ENCODE measurements around the gene VAT1L. TPM values are rescaled to one million over a fixed set of nuclear protein-coding genes. Genes with fewer than 3 reads are reported as not detected.

VAT1L gene
- total RNA-seq, 1 experiment from 2014 or later = 0.10 TPM

GRCh38 chr16:77989846-77990245, 201.5 kb downstream of the VAT1L start:
- Histone ChIP-seq H3K9ac (ENCODE audit: low read length) (no peak overlapping the region), H4K20me1 (ENCODE audit: insufficient read depth) (no peaks in the 10 kb centered on the region), H3K4me1 (ENCODE audit: control insufficient read depth in 1 of 2, insufficient read depth in 2 of 2, low read length in 2 of 2) (peaks cover 0 to 7% of the 10 kb centered on the region in 2 experiments; a peak in 2 of 4 replicates), H3K4me2 (ENCODE audit: low read length) (no peak overlapping the region), H2AFZ (ENCODE audit: low read depth, low read length, poor library complexity, severe bottlenecking) (no peak overlapping the region), H3K9me2 (ENCODE audit: insufficient read depth) (no peaks in the 10 kb centered on the region), H3K27me3 (ENCODE audit: insufficient read depth, low read length) (peaks cover 14% of the 10 kb centered on the region), H3K27ac (ENCODE audit: low read depth, low read length) (no peak overlapping the region), H3K4me3 (replicated peaks in 1 of 2; ENCODE audit: low read depth in 1 of 2, low read length in 2 of 2) (no peak overlapping the region), H3K9me3 (ENCODE audit: control insufficient read depth in 1 of 2, insufficient read depth in 1 of 2, low read depth in 1 of 2, low read length in 2 of 2) (no peaks in the 10 kb centered on the region), H3K36me3 (ENCODE audit: control insufficient read depth in 1 of 2, insufficient read depth in 2 of 2, low read length in 2 of 2) (no peaks in the 10 kb centered on the region), H3K79me2 (ENCODE audit: insufficient read depth, low read length) (no peaks in the 10 kb centered on the region)
- intact Hi-C loops (cut with micrococcal nuclease) = no loop called here
- TF ChIP-seq SP1 (IDR thresholded peaks at IDR 0.05; ENCODE audit: low read depth) = no peak
- no peak for TF ChIP-seq MAX (IDR thresholded peaks at IDR 0.05)
- no peak for TF ChIP-seq TCF7L2 (IDR thresholded peaks at IDR 0.05; ENCODE audit: borderline replicate concordance, extremely low read depth, insufficient read depth, insufficient read length)
- TF ChIP-seq EZH2 (IDR thresholded peaks at IDR 0.05) = no peak
- ChIA-PET RAD21 (ENCODE audit: low non-redundant PET in 1 of 2, low total read pairs in 2 of 2, uncharacterized antibody in 2 of 2, unreplicated experiment in 2 of 2) (no interaction called here), POLR2A (no interaction called here), CTCF (interaction anchor here (0.6 kb wide), 1 partner anchor 315 kb away, joined by 3 read pairs; no protein-coding TSS in a partner anchor)
- DNase-seq (ENCODE audit: low read depth, low spot score) (no peak), ATAC-seq (no peak)
- BruUV-seq (replicated peaks) = no TSS peak

- H3K36me3 ChIP-seq (ENCODE audit: control insufficient read depth in 1 of 2, insufficient read depth in 2 of 2, low read length in 2 of 2) = no peaks in the 10 kb centered on the region
- intact Hi-C loops (cut with micrococcal nuclease) = no loop called here
- no TSS peak for BruUV-seq (replicated peaks)
- POLR2A ChIA-PET = no interaction called here
- no peaks in the 10 kb centered on the region for H3K79me2 ChIP-seq (ENCODE audit: insufficient read depth, low read length)
- ATAC-seq (no peak), DNase-seq (ENCODE audit: low read depth, low spot score) (no peak)
- no peak overlapping the region for H3K9ac ChIP-seq (ENCODE audit: low read length)
- H3K4me1 ChIP-seq (ENCODE audit: control insufficient read depth in 1 of 2, insufficient read depth in 2 of 2, low read length in 2 of 2) = peaks cover 0 to 7% of the 10 kb centered on the region in 2 experiments; a peak in 2 of 4 replicates
- H3K27ac ChIP-seq (ENCODE audit: low read depth, low read length) = no peak overlapping the region
- no peak overlapping the region for H3K4me3 ChIP-seq (replicated peaks in 1 of 2; ENCODE audit: low read depth in 1 of 2, low read length in 2 of 2)
- TF ChIP-seq SP1 (IDR thresholded peaks at IDR 0.05; ENCODE audit: low read depth) (no peak), ATF3 (IDR thresholded peaks at IDR 0.05) (no peak), EGR1 (IDR thresholded peaks at IDR 0.05; ENCODE audit: low read depth) (no peak), POLR2AphosphoS5 (IDR thresholded peaks at IDR 0.05; ENCODE audit: low read depth, low read length) (no peak), ZNF274 (IDR thresholded peaks at IDR 0.05; ENCODE audit: low read depth, low read length) (no peak), MAX (IDR thresholded peaks at IDR 0.05) (no peak), POLR2A (IDR thresholded peaks at IDR 0.05; ENCODE audit: borderline replicate concordance, extremely low read depth, insufficient read depth, insufficient read length) (no peak), CEBPB (IDR thresholded peaks at IDR 0.05; ENCODE audit: low read depth) (no peak), ZFX (IDR thresholded peaks at IDR 0.05) (no peak), YY1 (IDR thresholded peaks at IDR 0.05; ENCODE audit: extremely low read depth, insufficient replicate concordance, low read depth, low read length) (no peak), JUND (IDR thresholded peaks at IDR 0.05) (no peak), EZH2phosphoT487 (IDR thresholded peaks at IDR 0.05; ENCODE audit: borderline replicate concordance) (no peak), ZBTB33 (IDR thresholded peaks at IDR 0.05; ENCODE audit: extremely low read depth, insufficient replicate concordance, low read length) (no peak)
- no peaks in the 10 kb centered on the region for H3K9me2 ChIP-seq (ENCODE audit: insufficient read depth)
- no peaks in the 10 kb centered on the region for H4K20me1 ChIP-seq (ENCODE audit: insufficient read depth)
- peaks cover 4% of the 10 kb centered on the region; the same call in 1 of the 2 replicates for H3K27me3 ChIP-seq (ENCODE audit: insufficient read depth, low read length)
- H2AFZ ChIP-seq (ENCODE audit: low read depth, low read length, poor library complexity, severe bottlenecking) = no peak overlapping the region
- CTCF ChIA-PET = interaction anchor here (1.2 to 1.5 kb wide), 2 partner anchors 11 to 317 kb away, joined by 3 to 9 read pairs; no protein-coding TSS in a partner anchor
- peaks cover 0 to 5% of the 10 kb centered on the region in 2 experiments; a peak in 1 of 4 replicates for H3K9me3 ChIP-seq (ENCODE audit: control insufficient read depth in 1 of 2, insufficient read depth in 1 of 2, low read depth in 1 of 2, low read length in 2 of 2)
- no peak overlapping the region for H3K4me2 ChIP-seq (ENCODE audit: low read length)
- RAD21 ChIA-PET (ENCODE audit: low non-redundant PET in 1 of 2, low total read pairs in 2 of 2, uncharacterized antibody in 2 of 2, unreplicated experiment in 2 of 2) = no interaction called here
Observed at GRCh38 chr16:77991701-77992100, 203.3 kb downstream of the VAT1L start.
